PC-9 (cell line): Measurements from ENCODE around the gene SPINT2. TPM values are rescaled to one million over a fixed set of nuclear protein-coding genes. Genes with fewer than 3 reads are reported as not detected.

ENCODE experiments used
- BruUV-seq: library from RNA; stranded (reverse); fragments of 400-500 nt; replicated peaks from 2 replicates; lab custom pipeline; 2021; lab: Mats Ljungman, UMichigan
- CTCF ChIA-PET: fragments of 300-600 bp; sonication (Branson Sonifier 250); formaldehyde crosslinking; loops from one replicate; lab custom pipeline; 2022; ENCODE audit warnings: antibody characterized with exemption; lab: Charles Lee
- POLR2A ChIA-PET: fragments of 300-600 bp; sonication (Branson Sonifier 250); formaldehyde crosslinking; loops from one replicate; lab custom pipeline; 2022; ENCODE audit warnings: antibody characterized with exemption; ENCODE audit not compliant: unreplicated experiment; lab: Charles Lee
- DNase-seq, 2 experiments: peaks; one replicate each; pipeline versions ENCODE4 v3.0.0 to v3.0.0-alpha.2; 2015 to 2022; ENCODE audit warnings: mixed read lengths in 1 of 2
- H2AFZ ChIP-seq: fragments of 200-600 bp; sonication (generic); 2 replicates; pipeline ENCODE4 v1.8.1; 2017; ENCODE audit warnings: antibody characterized with exemption
- H3F3A ChIP-seq: fragments of 200-600 bp; sonication (generic); 2 replicates; pipeline ENCODE4 v1.8.1; 2017; ENCODE audit warnings: antibody characterized with exemption, mild to moderate bottlenecking, low read depth; ENCODE audit not compliant: insufficient read depth
- H3K27ac ChIP-seq: fragments of 200-600 bp; sonication (generic); 2 replicates; pipeline ENCODE4 v1.6.1; 2016; ENCODE audit warnings: mixed run types
- H3K27me3 ChIP-seq: fragments of 200-600 bp; sonication (generic); 2 replicates; pipeline ENCODE4 v1.6.1; 2016; ENCODE audit warnings: low read depth, mixed run types; ENCODE audit not compliant: insufficient read depth
- H3K36me3 ChIP-seq: fragments of 200-600 bp; sonication (generic); 2 replicates; pipeline ENCODE4 v1.6.1; 2016; ENCODE audit warnings: low read depth, mixed run types
- H3K4me1 ChIP-seq: fragments of 200-600 bp; sonication (generic); replicated peaks from 2 replicates; pipeline ENCODE4 v1.6.1; 2016; ENCODE audit warnings: mixed run types; ENCODE audit not compliant: insufficient read depth
- H3K4me2 ChIP-seq: fragments of 200-600 bp; sonication (generic); 2 replicates; pipeline ENCODE4 v1.6.1; 2017; ENCODE audit warnings: mixed run types
- H3K4me3 ChIP-seq: fragments of 200-600 bp; sonication (generic); 2 replicates; pipeline ENCODE4 v1.6.1; 2016; ENCODE audit warnings: mixed run types
- H3K79me2 ChIP-seq: fragments of 200-600 bp; sonication (generic); 2 replicates; pipeline ENCODE4 v1.6.1; 2017; ENCODE audit warnings: low read depth, mixed run types
- H3K9me2 ChIP-seq: fragments of 200-600 bp; sonication (generic); 2 replicates; pipeline ENCODE4 v1.8.1; 2017; ENCODE audit warnings: mild to moderate bottlenecking; ENCODE audit not compliant: insufficient read depth
- H3K9me3 ChIP-seq: fragments of 200-600 bp; sonication (generic); 2 replicates; pipeline ENCODE4 v1.8.1; 2016; ENCODE audit warnings: low read depth; ENCODE audit not compliant: insufficient read depth
- H4K20me1 ChIP-seq: fragments of 200-600 bp; sonication (generic); 2 replicates; pipeline ENCODE4 v1.8.1; 2017; ENCODE audit not compliant: insufficient read depth
- CTCF ChIP-seq: fragments of 200-600 bp; sonication (generic); conservative IDR thresholded peaks from 2 replicates; pipeline ENCODE4 v1.6.1; 2017; ENCODE audit warnings: mixed run types, antibody characterized with exemption, mild to moderate bottlenecking, moderate library complexity
- EZH2 ChIP-seq: fragments of 200-600 bp; sonication (generic); IDR thresholded peaks from 2 replicates; pipeline ENCODE4 v1.8.0; 2017; ENCODE audit warnings: antibody characterized with exemption, low read depth
- intact Hi-C: fragments of 100-400 bp; cut with micrococcal nuclease; formaldehyde crosslinking; loops from one replicate; pipeline ENCODE4 v1.10.0; 2022; ENCODE audit not compliant: unreplicated experiment
- total RNA-seq: library from RNA; stranded (reverse); gene quantifications from 2 replicates; pipeline ENCODE4 v1.2.3, GENCODE V29; 2021

The SPINT2 gene
- total RNA-seq, 1 experiment from 2014 or later, result 1,019 TPM

DNA sequence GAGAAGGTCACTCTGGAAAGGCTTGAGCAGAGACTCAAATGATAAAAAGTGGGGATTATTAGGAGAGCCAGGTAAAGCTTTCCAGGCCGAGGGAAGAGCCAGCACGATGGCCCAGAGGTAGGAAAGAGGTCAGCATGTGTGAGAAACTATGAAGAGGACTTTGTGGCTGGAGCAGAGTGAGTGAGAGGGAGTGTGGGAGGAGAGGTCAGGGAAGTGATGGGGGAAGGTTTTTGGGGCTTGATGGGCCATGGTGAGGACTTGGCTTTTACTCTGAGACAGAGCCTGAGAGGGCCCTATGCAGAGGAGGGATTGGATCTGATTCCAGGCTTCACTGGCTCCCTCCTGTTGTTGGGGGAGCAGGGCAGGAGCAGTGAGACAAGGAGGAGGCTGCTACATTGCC lies 76.6 kb downstream of the SPINT2 start:
- Histone ChIP-seq H3K9me2 (no peaks in the 10 kb centered on the region), H4K20me1 (0 out of 2 replicates have a peak, but pooled peaks cover 3% of the 10 kb centered on the region), H3K27me3 (no peaks in the 10 kb centered on the region), H3K9me3 (no peaks in the 10 kb centered on the region), H3K36me3 (no peaks in the 10 kb centered on the region), H3K4me2 (no peak overlapping the region), H3K27ac (no peak overlapping the region), H3F3A (peaks cover 11% of the 10 kb centered on the region; the same call in 1 of the 2 replicates), H3K79me2 (no peaks in the 10 kb centered on the region), H3K4me1 (peaks cover 5% of the 10 kb centered on the region), H2AFZ (no peak overlapping the region), H3K4me3 (no peak overlapping the region)
- ChIA-PET POLR2A (no interaction called here), CTCF (no interaction called here)
- BruUV-seq, result no TSS peak
- no peak for TF ChIP-seq EZH2
- no peak for TF ChIP-seq CTCF
- intact Hi-C loops, result no loop called here
- DNase-seq, result no peak

Other genes starting within 250 kb of the SPINT2 start
- gene DPF1, start 40.4 kb upstream of the SPINT2 start, total RNA-seq, result 0.81 and 1.1 TPM in 2 replicates
- gene PPP1R14A, start 8.2 kb upstream of the SPINT2 start, total RNA-seq, result not detected in 2 replicates
- 100 and 150 TPM in 2 replicates for gene C19orf33, start 39.7 kb downstream of the SPINT2 start, total RNA-seq
- 33.6 and 39.8 TPM in 2 replicates for gene YIF1B, start 51.4 kb downstream of the SPINT2 start, total RNA-seq
- gene KCNK6, start 55.3 kb downstream of the SPINT2 start, total RNA-seq, result 6.1 and 9.3 TPM in 2 replicates
- gene CATSPERG, start 71.3 kb downstream of the SPINT2 start, total RNA-seq, result 11.7 and 12.4 TPM in 2 replicates
- gene PSMD8, start 110.0 kb downstream of the SPINT2 start, total RNA-seq, result 141 and 222 TPM in 2 replicates
- gene GGN, start 123.5 kb downstream of the SPINT2 start, total RNA-seq, result 1.0 and 2.1 TPM in 2 replicates
- gene SPRED3, start 124.1 kb downstream of the SPINT2 start, total RNA-seq, result 4.7 and 5.4 TPM in 2 replicates
- 15.8 and 19.5 TPM in 2 replicates for gene FAM98C, start 138.5 kb downstream of the SPINT2 start, total RNA-seq
- not detected in 2 replicates for gene RASGRP4, start 161.6 kb downstream of the SPINT2 start, total RNA-seq
- 1.0 and 1.5 TPM in 2 replicates for gene RYR1, start 169.1 kb downstream of the SPINT2 start, total RNA-seq